NCI-H1436 (cell line): ENCODE measurements around the gene LILRB2.
A peak's percentile ranks its signal among the peaks of the same experiment; 100 is the strongest.
"Not testable (repeated sequence)": the region's sequence is repeated elsewhere in the genome, so short reads cannot be mapped to it uniquely, and the experiment has no call there.

ENCODE experiments used
- DNase-seq: peaks from one replicate; lab custom pipeline; 2025; lab: John Stamatoyannopoulos, UW

Gene LILRB2

GRCh38 chr19:54272181-54272580 is 8.7 kb downstream of the LILRB2 start:
- DNase-seq, result not testable (repeated sequence)

GRCh38 chr19:54271587-54271986 is 9.3 kb downstream of the LILRB2 start:
- DNase-seq, result not testable (repeated sequence)

GRCh38 chr19:54271106-54271505 is 9.8 kb downstream of the LILRB2 start:
- DNase-seq, result no peak

- no peak for DNase-seq
Measured at GRCh38 chr19:54268936-54269335, 12.0 kb downstream of the LILRB2 start.

GRCh38 chr19:54266133-54266532 is 14.8 kb downstream of the LILRB2 start:
- peak; percentile 51 for DNase-seq

- DNase-seq, result no peak
Measured at GRCh38 chr19:54262470-54262869, 18.4 kb downstream of the LILRB2 start.

GRCh38 chr19:54262066-54262465 is 18.8 kb downstream of the LILRB2 start:
- DNase-seq, result no peak

- DNase-seq, result no peak
Measured at GRCh38 chr19:54257116-54257480, 23.8 kb downstream of the LILRB2 start, which contains the start of gene LILRB5. Gene LILRB5 (minus strand): TSS chr19:54257273. CDS start chr19:54257193, 80 bp downstream.

- DNase-seq, result no peak
Measured at GRCh38 chr19:54256250-54257115, 24.4 kb downstream of the LILRB2 start.

- no peak for DNase-seq
Measured at GRCh38 chr19:54255105-54255775, 25.7 kb downstream of the LILRB2 start.

- peak; percentile 23 for DNase-seq
Measured at GRCh38 chr19:54254195-54254906, 26.6 kb downstream of the LILRB2 start.

GRCh38 chr19:54253331-54254194 is 27.3 kb downstream of the LILRB2 start:
- no peak for DNase-seq

- DNase-seq, result no peak
Measured at GRCh38 chr19:54252845-54253244, 28.1 kb downstream of the LILRB2 start.

GRCh38 chr19:54252243-54252642 is 28.7 kb downstream of the LILRB2 start:
- DNase-seq, result no peak

- DNase-seq, result no peak
Measured at GRCh38 chr19:54248016-54248601, 32.8 kb downstream of the LILRB2 start.

- DNase-seq, result no peak
Measured at GRCh38 chr19:54247106-54247930, 33.6 kb downstream of the LILRB2 start.

GRCh38 chr19:54245936-54246335 is 35.0 kb downstream of the LILRB2 start:
- DNase-seq, result no peak

- DNase-seq, result not testable (repeated sequence)
Measured at GRCh38 chr19:54243809-54244208, 37.1 kb downstream of the LILRB2 start.

- DNase-seq, result not testable (repeated sequence)
Measured at GRCh38 chr19:54242646-54243045, 38.3 kb downstream of the LILRB2 start, which contains the start of gene LILRA6. Gene LILRA6 (minus strand): TSS chr19:54242790.

- not testable (repeated sequence) for DNase-seq
Measured at GRCh38 chr19:54242234-54242633, 38.7 kb downstream of the LILRB2 start.
